CD14-positive monocyte (primary cell): Measurements from ENCODE around the gene SH3PXD2A. TPM values are rescaled to one million over a fixed set of nuclear protein-coding genes. Genes with fewer than 3 reads are reported as not detected.

ENCODE experiments used
- DNase-seq, 3 donors: peaks; one replicate each; pipeline ENCODE4 v3.0.0-alpha.2; 2011 to 2022
- H2AFZ ChIP-seq: 2 replicates; pipeline ENCODE4 v1.6.0; 2012; ENCODE audit warnings: mild to moderate bottlenecking, low read depth, low read length, inconsistent platforms; ENCODE audit not compliant: insufficient read depth, poor library complexity, severe bottlenecking
- H3K27ac ChIP-seq, 2 donors: 1 replicate in 1 of 2; 2 replicates in 1 of 2; pipeline ENCODE4 v1.5.1; 2012 to 2013; ENCODE audit warnings: low read length in 2 of 2, control low read depth in 1 of 2, inconsistent platforms in 1 of 2, low read depth in 1 of 2, mild to moderate bottlenecking in 1 of 2
- H3K27me3 ChIP-seq, 2 donors: one replicate each; pipeline versions ENCODE4 v1.6.0 to v1.6.1; 2011 to 2013; ENCODE audit warnings: low read length in 2 of 2; ENCODE audit not compliant: control insufficient read depth in 2 of 2, insufficient read depth in 2 of 2
- H3K36me3 ChIP-seq, 2 donors: replicated peaks in 1 of 2; 1 replicate in 1 of 2; 2 replicates in 1 of 2; pipeline versions ENCODE4 v1.5.1 to v1.6.1; 2012 to 2013; ENCODE audit warnings: low read length in 2 of 2, control low read depth in 1 of 2, inconsistent platforms in 1 of 2, mild to moderate bottlenecking in 1 of 2; ENCODE audit not compliant: insufficient read depth in 2 of 2, control insufficient read depth in 1 of 2
- H3K4me1 ChIP-seq, 2 donors: 1 replicate in 1 of 2; 2 replicates in 1 of 2; pipeline versions ENCODE4 v1.5.1 to v1.6.1; 2012 to 2013; ENCODE audit warnings: low read length in 2 of 2, control low read depth in 1 of 2, inconsistent platforms in 1 of 2, mild to moderate bottlenecking in 1 of 2, moderate library complexity in 1 of 2; ENCODE audit not compliant: insufficient read depth in 2 of 2, control insufficient read depth in 1 of 2
- H3K4me2 ChIP-seq: replicated peaks from 2 replicates; pipeline ENCODE3; 2012; ENCODE audit warnings: low read length, moderate library complexity, mild to moderate bottlenecking; ENCODE audit not compliant: poor library complexity, severe bottlenecking; ENCODE audit errors: extremely low read depth
- H3K4me3 ChIP-seq, 3 experiments: fragments of 200-600 bp in 1 of 3; sonication (generic) in 1 of 3; replicated peaks in 1 of 3; 1 replicate in 2 of 3; 2 replicates in 1 of 3; pipeline ENCODE4 v1.5.1; 2011 to 2013; ENCODE audit warnings: low read length in 3 of 3, mild to moderate bottlenecking in 3 of 3, control low read depth in 2 of 3, low read depth in 2 of 3, inconsistent platforms in 1 of 3, moderate library complexity in 1 of 3
- H3K79me2 ChIP-seq: 2 replicates; pipeline ENCODE4 v1.6.0; 2012; ENCODE audit warnings: mild to moderate bottlenecking, control low read depth, inconsistent platforms, low read length, moderate library complexity; ENCODE audit not compliant: insufficient read depth
- H3K9ac ChIP-seq: 2 replicates; pipeline ENCODE4 v1.6.0; 2017; ENCODE audit warnings: low read length, mild to moderate bottlenecking; ENCODE audit not compliant: insufficient read depth, poor library complexity, severe bottlenecking
- H3K9me3 ChIP-seq, 2 donors: replicated peaks in 1 of 2; 1 replicate in 1 of 2; 2 replicates in 1 of 2; pipeline versions ENCODE4 v1.5.1 to v1.6.1; 2012 to 2013; ENCODE audit warnings: low read length in 2 of 2, control low read depth in 1 of 2; ENCODE audit not compliant: control insufficient read depth in 1 of 2, insufficient read depth in 1 of 2
- H4K20me1 ChIP-seq: 2 replicates; pipeline ENCODE4 v1.6.0; 2012; ENCODE audit warnings: mild to moderate bottlenecking, low read length, control low read depth, moderate library complexity; ENCODE audit not compliant: insufficient read depth
- H3K27ac Mint-ChIP-seq, 7 donors: one replicate each; pipeline ENCODE4 v1.8.0; 2020; ENCODE audit warnings: mild to moderate bottlenecking in 7 of 7, mixed read lengths in 7 of 7, moderate library complexity in 6 of 7, inconsistent platforms in 2 of 7
- H3K27me3 Mint-ChIP-seq, 3 donors: one replicate each; pipeline ENCODE4 v1.8.0; 2021 to 2022; ENCODE audit warnings: low read depth in 3 of 3, mild to moderate bottlenecking in 3 of 3, mixed read lengths in 3 of 3, moderate library complexity in 3 of 3, inconsistent platforms in 1 of 3
- H3K36me3 Mint-ChIP-seq, 2 donors: one replicate each; pipeline ENCODE4 v1.8.0; 2020; ENCODE audit warnings: mixed read lengths in 2 of 2, inconsistent platforms in 1 of 2, mild to moderate bottlenecking in 1 of 2
- H3K4me1 Mint-ChIP-seq: one replicate; pipeline ENCODE4 v1.8.0; 2020; ENCODE audit warnings: mild to moderate bottlenecking, mixed read lengths
- H3K4me3 Mint-ChIP-seq, 2 donors: one replicate each; pipeline ENCODE4 v1.8.0; 2020; ENCODE audit warnings: mild to moderate bottlenecking in 2 of 2, mixed read lengths in 2 of 2, moderate library complexity in 1 of 2
- H3K9me3 Mint-ChIP-seq, 7 donors: one replicate each; pipeline ENCODE4 v1.8.0; 2020 to 2022; ENCODE audit warnings: mixed read lengths in 7 of 7, mild to moderate bottlenecking in 6 of 7, moderate library complexity in 6 of 7, inconsistent platforms in 2 of 7
- WGBS: methylation state at CpG from one replicate; pipeline ENCODE4 v1.1.5; 2013; ENCODE audit warnings: missing lambda C conversion rate; ENCODE audit not compliant: insufficient coverage; 5-methylcytosine and 5-hydroxymethylcytosine counted together
- intact Hi-C, 2 donors: fragments of 100-400 bp; cut with micrococcal nuclease; formaldehyde crosslinking; loops; one replicate each; pipeline versions ENCODE4 v1.15.0 to v1.15.1; 2023
- polyA plus RNA-seq, 3 donors: library from polyadenylated mRNA; depleted of rRNA in 1 of 3; unstranded in 2 of 3; stranded (reverse) in 1 of 3; fragments of 300-500 nt in 2 of 3; fragments of >200 nt in 1 of 3; fragmentation: Illumina TruSeq in 2 of 3; gene quantifications; 1 replicate in 2 of 3; 2 replicates in 1 of 3; pipeline ENCODE4 v1.2.3, GENCODE V29; 2012 to 2021
- TF ChIP-seq, protein P1 (sequence below): fragments of 200-600 bp; IDR thresholded peaks from one replicate; pipeline ENCODE4 v1.8.0; 2022; ENCODE audit warnings: antibody characterized with exemption, mild to moderate bottlenecking

The SH3PXD2A gene
- polyA plus RNA-seq, 3 donors, result 0.01 to 0.76 (median 0.05) TPM

DNA sequence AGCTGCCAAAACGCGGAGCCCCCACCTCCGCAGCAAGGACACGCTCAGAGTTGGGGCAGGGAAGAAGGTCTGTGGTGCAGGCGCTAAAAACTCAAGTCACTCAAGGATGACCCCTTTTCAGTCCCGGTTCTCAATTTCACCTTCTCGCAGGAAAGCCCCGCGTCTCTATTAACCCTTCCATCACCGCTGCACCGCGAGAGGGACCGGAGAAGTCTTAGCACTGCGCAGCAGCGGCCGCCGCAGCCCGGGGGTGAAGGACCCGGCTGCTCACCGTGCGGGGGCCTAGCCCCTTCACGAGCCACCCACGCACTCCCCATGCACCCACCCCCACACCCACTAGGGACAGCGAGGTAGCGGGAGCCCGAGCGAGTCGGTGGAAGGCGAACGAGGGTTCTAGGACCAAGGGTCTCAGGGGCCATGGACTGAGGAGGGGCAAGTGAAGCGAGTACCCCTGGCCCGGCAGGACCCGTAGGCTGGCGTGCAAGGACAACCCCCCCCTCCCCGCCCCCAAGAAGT, 162.9 kb downstream of the SH3PXD2A start:
- Mint-ChIP-seq H3K27ac (no peak overlapping the region), H3K4me3 (peak overlapping the region; percentile 64 to 68), H3K36me3 (peaks cover 2% of the 10 kb centered on the region in 2 donors), H3K9me3 (peaks cover 0 to 9% (median 0%) of the 10 kb centered on the region in 7 donors), H3K27me3 (peaks cover 46 to 52% (median 51%) of the 10 kb centered on the region in 3 donors), H3K4me1 (peaks cover 19% of the 10 kb centered on the region)
- no peak for DNase-seq
- TF ChIP-seq, protein P1, sequence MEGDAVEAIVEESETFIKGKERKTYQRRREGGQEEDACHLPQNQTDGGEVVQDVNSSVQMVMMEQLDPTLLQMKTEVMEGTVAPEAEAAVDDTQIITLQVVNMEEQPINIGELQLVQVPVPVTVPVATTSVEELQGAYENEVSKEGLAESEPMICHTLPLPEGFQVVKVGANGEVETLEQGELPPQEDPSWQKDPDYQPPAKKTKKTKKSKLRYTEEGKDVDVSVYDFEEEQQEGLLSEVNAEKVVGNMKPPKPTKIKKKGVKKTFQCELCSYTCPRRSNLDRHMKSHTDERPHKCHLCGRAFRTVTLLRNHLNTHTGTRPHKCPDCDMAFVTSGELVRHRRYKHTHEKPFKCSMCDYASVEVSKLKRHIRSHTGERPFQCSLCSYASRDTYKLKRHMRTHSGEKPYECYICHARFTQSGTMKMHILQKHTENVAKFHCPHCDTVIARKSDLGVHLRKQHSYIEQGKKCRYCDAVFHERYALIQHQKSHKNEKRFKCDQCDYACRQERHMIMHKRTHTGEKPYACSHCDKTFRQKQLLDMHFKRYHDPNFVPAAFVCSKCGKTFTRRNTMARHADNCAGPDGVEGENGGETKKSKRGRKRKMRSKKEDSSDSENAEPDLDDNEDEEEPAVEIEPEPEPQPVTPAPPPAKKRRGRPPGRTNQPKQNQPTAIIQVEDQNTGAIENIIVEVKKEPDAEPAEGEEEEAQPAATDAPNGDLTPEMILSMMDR, result no peak
- Histone ChIP-seq H2AFZ (no peak overlapping the region), H3K9me3 (peaks cover 0 to 13% of the 10 kb centered on the region in 2 donors), H3K4me3 (no peak overlapping the region), H3K4me2 (peak overlapping the region; percentile 41), H3K27me3 (peaks cover 29 to 38% of the 10 kb centered on the region in 2 donors), H3K36me3 (no peaks in the 10 kb centered on the region), H3K4me1 (peaks cover 24 to 26% of the 10 kb centered on the region in 2 donors), H3K9ac (no peak overlapping the region), H3K79me2 (no peaks in the 10 kb centered on the region), H3K27ac (no peak overlapping the region), H4K20me1 (no peaks in the 10 kb centered on the region)
- intact Hi-C loops, result no loop called here
- 12% methylated on average over 18 of the region's 35 CpGs for WGBS

DNA sequence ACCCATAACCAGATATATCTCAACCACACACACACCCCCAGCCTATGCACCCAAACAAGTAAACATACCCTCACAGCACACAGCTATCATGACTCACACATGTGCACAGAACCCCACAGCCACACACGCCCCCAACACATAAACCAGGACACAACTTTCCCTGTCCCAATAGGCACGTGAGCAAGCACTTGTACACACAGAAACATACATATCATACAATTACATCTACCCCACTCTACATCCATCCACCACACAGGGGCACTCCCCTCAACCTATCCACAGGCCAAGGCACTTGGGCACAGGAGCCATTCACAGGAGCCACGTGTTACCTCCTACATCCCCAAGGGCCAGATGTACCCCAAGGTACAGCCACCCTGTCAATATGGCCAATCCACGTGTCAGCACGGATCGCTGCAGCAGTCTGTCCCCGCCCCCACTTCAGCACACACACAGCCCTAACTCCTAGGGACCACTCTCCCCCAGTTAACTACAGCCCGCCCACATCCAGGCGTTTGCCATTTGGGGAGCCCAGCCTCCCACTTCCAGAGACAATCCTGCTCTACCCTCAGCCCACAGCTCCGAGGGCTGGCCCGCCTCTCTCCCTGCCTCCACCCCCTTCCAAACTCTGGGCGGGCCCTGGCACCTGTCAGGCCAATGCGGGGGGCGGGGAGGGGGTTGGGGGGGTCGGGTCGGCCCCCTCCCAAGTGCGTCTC, 163.5 kb downstream of the SH3PXD2A start:
- H3K4me3 ChIP-seq, result no peak overlapping the region
- peaks cover 46 to 52% (median 49%) of the 10 kb centered on the region in 3 donors for H3K27me3 Mint-ChIP-seq
- peaks cover 0 to 9% (median 0%) of the 10 kb centered on the region in 7 donors for H3K9me3 Mint-ChIP-seq
- no peak overlapping the region for H3K4me2 ChIP-seq
- no peaks in the 10 kb centered on the region for H3K79me2 ChIP-seq
- no peak overlapping the region for H3K27ac Mint-ChIP-seq
- H2AFZ ChIP-seq, result no peak overlapping the region
- peaks cover 29 to 38% of the 10 kb centered on the region in 2 donors for H3K27me3 ChIP-seq
- H4K20me1 ChIP-seq, result no peaks in the 10 kb centered on the region
- intact Hi-C loops, result no loop called here
- peaks cover 2% of the 10 kb centered on the region in 2 donors for H3K36me3 Mint-ChIP-seq
- TF ChIP-seq, protein P1, result no peak
- H3K4me1 ChIP-seq, result peaks cover 22 to 23% of the 10 kb centered on the region in 2 donors
- H3K36me3 ChIP-seq, result no peaks in the 10 kb centered on the region
- H3K4me3 Mint-ChIP-seq, result peak overlapping the region in 1 of 2 donors; percentile 69
- H3K9ac ChIP-seq, result no peak overlapping the region
- peaks cover 16% of the 10 kb centered on the region for H3K4me1 Mint-ChIP-seq
- WGBS, result 54% methylated on average over 9 of the region's 17 CpGs
- H3K27ac ChIP-seq, result no peak overlapping the region
- H3K9me3 ChIP-seq, result peaks cover 0 to 13% of the 10 kb centered on the region in 2 donors
- no peak for DNase-seq
